ENCODE measurements around the gene CLK3. TPM values are rescaled to one million over a fixed set of nuclear protein-coding genes. Genes with fewer than 3 reads are reported as not detected.

Gene CLK3
- total RNA-seq, 1 donor from 2014 or later: 53.2 TPM

GRCh38 chr15:74641151-74641550, 25.5 kb downstream of the CLK3 start:
- H3K27ac Mint-ChIP-seq (ENCODE audit: unreplicated experiment): no peak overlapping the region
- DNase-seq (ENCODE audit: extremely low spot score, unreplicated experiment): no peak
- H3K36me3 Mint-ChIP-seq (ENCODE audit: unreplicated experiment): peaks cover 14% of the 10 kb centered on the region
- no peaks in the 10 kb centered on the region for H3K9me3 Mint-ChIP-seq (ENCODE audit: unreplicated experiment)
- H3K27me3 Mint-ChIP-seq (ENCODE audit: unreplicated experiment): no peaks in the 10 kb centered on the region
- H3K4me1 Mint-ChIP-seq (ENCODE audit: unreplicated experiment): peaks cover 12% of the 10 kb centered on the region
- TF ChIP-seq, protein P1, sequence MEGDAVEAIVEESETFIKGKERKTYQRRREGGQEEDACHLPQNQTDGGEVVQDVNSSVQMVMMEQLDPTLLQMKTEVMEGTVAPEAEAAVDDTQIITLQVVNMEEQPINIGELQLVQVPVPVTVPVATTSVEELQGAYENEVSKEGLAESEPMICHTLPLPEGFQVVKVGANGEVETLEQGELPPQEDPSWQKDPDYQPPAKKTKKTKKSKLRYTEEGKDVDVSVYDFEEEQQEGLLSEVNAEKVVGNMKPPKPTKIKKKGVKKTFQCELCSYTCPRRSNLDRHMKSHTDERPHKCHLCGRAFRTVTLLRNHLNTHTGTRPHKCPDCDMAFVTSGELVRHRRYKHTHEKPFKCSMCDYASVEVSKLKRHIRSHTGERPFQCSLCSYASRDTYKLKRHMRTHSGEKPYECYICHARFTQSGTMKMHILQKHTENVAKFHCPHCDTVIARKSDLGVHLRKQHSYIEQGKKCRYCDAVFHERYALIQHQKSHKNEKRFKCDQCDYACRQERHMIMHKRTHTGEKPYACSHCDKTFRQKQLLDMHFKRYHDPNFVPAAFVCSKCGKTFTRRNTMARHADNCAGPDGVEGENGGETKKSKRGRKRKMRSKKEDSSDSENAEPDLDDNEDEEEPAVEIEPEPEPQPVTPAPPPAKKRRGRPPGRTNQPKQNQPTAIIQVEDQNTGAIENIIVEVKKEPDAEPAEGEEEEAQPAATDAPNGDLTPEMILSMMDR (IDR thresholded peaks at IDR 0.05): no peak
- H3K4me3 Mint-ChIP-seq (ENCODE audit: unreplicated experiment): no peak overlapping the region

GRCh38 chr15:74642348-74642733, 26.7 kb downstream of the CLK3 start:
- no peak overlapping the region for H3K4me3 Mint-ChIP-seq (ENCODE audit: unreplicated experiment)
- no peaks in the 10 kb centered on the region for H3K27me3 Mint-ChIP-seq (ENCODE audit: unreplicated experiment)
- TF ChIP-seq, protein P1 (IDR thresholded peaks at IDR 0.05): no peak
- DNase-seq (ENCODE audit: extremely low spot score, unreplicated experiment): no peak
- peaks cover 12% of the 10 kb centered on the region for H3K4me1 Mint-ChIP-seq (ENCODE audit: unreplicated experiment)
- H3K36me3 Mint-ChIP-seq (ENCODE audit: unreplicated experiment): peaks cover 14% of the 10 kb centered on the region
- H3K27ac Mint-ChIP-seq (ENCODE audit: unreplicated experiment): peak overlapping the region; percentile 49
- no peaks in the 10 kb centered on the region for H3K9me3 Mint-ChIP-seq (ENCODE audit: unreplicated experiment)

DNA sequence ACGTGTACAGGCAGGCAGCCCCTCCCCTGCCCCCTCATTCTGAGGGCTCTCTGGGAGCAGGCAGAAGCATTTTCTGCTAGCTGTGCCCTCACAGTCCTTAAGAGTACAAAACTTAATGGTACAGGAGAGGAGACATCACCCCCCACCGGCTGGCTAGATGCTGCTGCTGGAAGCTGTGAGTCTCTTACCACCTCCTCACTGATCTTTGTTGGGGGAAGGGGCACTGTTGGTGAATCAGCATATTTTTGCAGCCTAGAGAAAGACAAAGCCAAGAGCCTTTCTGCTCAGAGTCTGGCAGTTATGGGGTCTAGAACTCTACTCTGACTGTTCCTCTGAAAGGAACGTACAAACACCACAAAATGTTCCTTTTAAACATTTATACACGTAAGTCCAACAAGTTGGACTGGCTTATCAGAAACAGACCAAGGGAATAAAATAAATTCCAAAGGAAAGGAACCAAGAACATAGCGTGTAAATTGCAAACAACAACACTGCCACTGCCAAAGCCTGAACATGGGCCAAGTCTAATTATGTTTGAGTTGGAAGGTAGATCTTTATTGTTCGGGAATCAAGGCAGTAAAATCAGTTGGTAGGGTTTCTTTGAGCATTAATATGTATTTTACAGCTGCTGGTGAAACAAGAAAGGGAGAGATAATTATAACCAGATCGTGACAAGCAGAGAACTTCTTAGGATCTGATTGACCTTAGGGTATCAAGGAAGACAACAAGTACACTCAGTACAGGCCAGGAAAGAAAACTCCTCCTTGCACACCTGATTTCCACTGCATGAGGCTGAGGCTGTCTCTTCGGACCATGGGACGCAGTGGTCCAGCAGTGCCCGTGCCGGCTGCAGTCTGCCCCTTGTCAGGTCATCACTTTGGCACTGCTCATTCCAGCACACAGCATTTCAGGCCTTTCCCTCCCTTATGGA, 27.4 kb downstream of the CLK3 start:
- no peaks in the 10 kb centered on the region for H3K9me3 Mint-ChIP-seq (ENCODE audit: unreplicated experiment)
- H3K4me3 Mint-ChIP-seq (ENCODE audit: unreplicated experiment): no peak overlapping the region
- DNase-seq (ENCODE audit: extremely low spot score, unreplicated experiment): no peak
- peak overlapping the region; percentile 49 for H3K27ac Mint-ChIP-seq (ENCODE audit: unreplicated experiment)
- H3K36me3 Mint-ChIP-seq (ENCODE audit: unreplicated experiment): peaks cover 11% of the 10 kb centered on the region
- TF ChIP-seq, protein P1 (IDR thresholded peaks at IDR 0.05): no peak
- H3K27me3 Mint-ChIP-seq (ENCODE audit: unreplicated experiment): no peaks in the 10 kb centered on the region
- H3K4me1 Mint-ChIP-seq (ENCODE audit: unreplicated experiment): peaks cover 12% of the 10 kb centered on the region

GRCh38 chr15:74643665-74644204, 28.1 kb downstream of the CLK3 start:
- Mint-ChIP-seq H3K4me3 (ENCODE audit: unreplicated experiment) (no peak overlapping the region), H3K4me1 (ENCODE audit: unreplicated experiment) (peaks cover 12% of the 10 kb centered on the region)

DNA sequence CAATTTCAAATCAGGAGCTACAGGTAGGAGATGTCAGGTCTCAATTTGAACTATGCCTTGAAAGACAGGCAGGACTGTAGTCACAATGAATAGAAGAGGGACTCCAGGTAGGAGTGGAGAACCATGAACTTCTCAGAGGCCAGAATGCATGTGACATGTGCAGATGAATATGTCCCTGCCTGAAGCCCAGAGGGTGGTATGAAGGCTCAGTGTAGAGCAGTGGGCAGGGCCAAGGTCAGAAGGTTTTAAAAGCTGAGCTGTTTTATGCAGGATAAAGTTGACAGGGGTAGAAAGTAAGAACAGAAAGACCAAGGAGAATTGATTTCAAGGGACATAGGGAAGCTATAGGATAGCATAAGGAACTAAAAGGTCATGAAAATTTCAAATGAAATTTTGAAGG, 30.8 kb downstream of the CLK3 start:
- H3K9me3 Mint-ChIP-seq (ENCODE audit: unreplicated experiment): no peaks in the 10 kb centered on the region
- H3K27ac Mint-ChIP-seq (ENCODE audit: unreplicated experiment): no peak overlapping the region
- TF ChIP-seq, protein P1 (IDR thresholded peaks at IDR 0.05): no peak
- H3K36me3 Mint-ChIP-seq (ENCODE audit: unreplicated experiment): peaks cover 4% of the 10 kb centered on the region
- peaks cover 12% of the 10 kb centered on the region for H3K4me1 Mint-ChIP-seq (ENCODE audit: unreplicated experiment)
- H3K27me3 Mint-ChIP-seq (ENCODE audit: unreplicated experiment): no peaks in the 10 kb centered on the region
- DNase-seq (ENCODE audit: extremely low spot score, unreplicated experiment): no peak
- H3K4me3 Mint-ChIP-seq (ENCODE audit: unreplicated experiment): no peak overlapping the region

More at GRCh38 chr15:74643665-74644204, 28.1 kb downstream of the CLK3 start:
- H3K27me3 Mint-ChIP-seq (ENCODE audit: unreplicated experiment): no peaks in the 10 kb centered on the region
- TF ChIP-seq, protein P1 (IDR thresholded peaks at IDR 0.05): no peak
- no peak overlapping the region for H3K27ac Mint-ChIP-seq (ENCODE audit: unreplicated experiment)
- H3K36me3 Mint-ChIP-seq (ENCODE audit: unreplicated experiment): peaks cover 7% of the 10 kb centered on the region
- DNase-seq (ENCODE audit: extremely low spot score, unreplicated experiment): no peak
- H3K9me3 Mint-ChIP-seq (ENCODE audit: unreplicated experiment): no peaks in the 10 kb centered on the region
